ENCODE measurements around the gene IP6K3.

DNA sequence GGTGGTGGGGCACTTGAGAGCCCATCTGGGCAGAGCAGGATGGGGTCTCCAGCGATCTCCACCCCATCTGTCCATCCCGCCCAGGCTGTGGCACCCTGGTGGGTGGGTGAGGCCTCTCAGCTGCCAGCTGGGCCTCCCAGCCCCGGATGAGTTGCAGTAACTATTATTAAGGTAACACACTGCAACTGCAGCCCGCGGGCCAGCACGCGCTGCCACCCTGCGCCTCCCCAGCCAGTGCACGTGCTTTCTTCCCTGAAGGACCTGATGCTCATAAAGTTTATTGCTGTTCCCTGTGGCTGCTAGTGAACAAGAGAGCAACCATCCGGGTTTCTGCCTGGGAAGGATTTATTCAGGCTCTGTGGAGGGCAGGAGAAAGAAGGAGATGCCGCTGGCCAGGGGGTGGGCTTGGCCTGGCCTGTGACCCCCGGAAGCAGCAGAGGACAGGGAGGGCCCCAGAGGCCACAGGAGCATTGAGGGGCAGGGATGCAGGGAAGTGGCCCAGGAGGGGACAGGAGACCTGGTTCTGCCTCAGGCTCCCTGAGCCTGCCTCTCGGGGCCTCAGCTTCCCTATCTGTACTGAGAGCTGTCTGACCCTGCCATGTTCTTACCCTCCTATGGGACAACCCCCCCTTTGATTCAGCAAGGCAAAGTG, 1.7 kb downstream of the IP6K3 start:
- TF ChIP-seq, protein P1, sequence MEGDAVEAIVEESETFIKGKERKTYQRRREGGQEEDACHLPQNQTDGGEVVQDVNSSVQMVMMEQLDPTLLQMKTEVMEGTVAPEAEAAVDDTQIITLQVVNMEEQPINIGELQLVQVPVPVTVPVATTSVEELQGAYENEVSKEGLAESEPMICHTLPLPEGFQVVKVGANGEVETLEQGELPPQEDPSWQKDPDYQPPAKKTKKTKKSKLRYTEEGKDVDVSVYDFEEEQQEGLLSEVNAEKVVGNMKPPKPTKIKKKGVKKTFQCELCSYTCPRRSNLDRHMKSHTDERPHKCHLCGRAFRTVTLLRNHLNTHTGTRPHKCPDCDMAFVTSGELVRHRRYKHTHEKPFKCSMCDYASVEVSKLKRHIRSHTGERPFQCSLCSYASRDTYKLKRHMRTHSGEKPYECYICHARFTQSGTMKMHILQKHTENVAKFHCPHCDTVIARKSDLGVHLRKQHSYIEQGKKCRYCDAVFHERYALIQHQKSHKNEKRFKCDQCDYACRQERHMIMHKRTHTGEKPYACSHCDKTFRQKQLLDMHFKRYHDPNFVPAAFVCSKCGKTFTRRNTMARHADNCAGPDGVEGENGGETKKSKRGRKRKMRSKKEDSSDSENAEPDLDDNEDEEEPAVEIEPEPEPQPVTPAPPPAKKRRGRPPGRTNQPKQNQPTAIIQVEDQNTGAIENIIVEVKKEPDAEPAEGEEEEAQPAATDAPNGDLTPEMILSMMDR (IDR thresholded peaks at IDR 0.05; ENCODE audit: low read depth, low read length, poor library complexity, severe bottlenecking), result no peak
- TF ChIP-seq EZH2phosphoT487 (IDR thresholded peaks at IDR 0.05; ENCODE audit: borderline replicate concordance, low read length), result no peak

Measured in DOHH2 (cell line).